H9 (cell line): ENCODE data around the gene C21orf58. TPM values are rescaled to one million over a fixed set of nuclear protein-coding genes. Genes with fewer than 3 reads are reported as not detected.

ENCODE experiments used
- DNase-seq: peaks from one replicate; pipeline ENCODE4 v3.0.0-alpha.2; 2017
- H2AFZ ChIP-seq: one replicate; pipeline ENCODE4 v1.6.1; 2013; ENCODE audit warnings: mild to moderate bottlenecking, low read length, control low read depth, moderate library complexity
- H2AK5ac ChIP-seq: 2 replicates; pipeline ENCODE4 v1.6.1; 2013; ENCODE audit warnings: low read length, control low read depth, mixed read lengths; ENCODE audit not compliant: insufficient read length
- H2BK120ac ChIP-seq: one replicate; pipeline ENCODE4 v1.6.1; 2013; ENCODE audit warnings: low read depth, mild to moderate bottlenecking, low read length, control low read depth, inconsistent platforms; ENCODE audit not compliant: poor library complexity, severe bottlenecking
- H2BK12ac ChIP-seq: 2 replicates; pipeline ENCODE4 v1.6.1; 2013; ENCODE audit warnings: low read length, control low read depth, mixed read lengths, low read depth; ENCODE audit not compliant: insufficient read length
- H2BK15ac ChIP-seq: 2 replicates; pipeline ENCODE4 v1.6.1; 2013; ENCODE audit warnings: low read depth, low read length, control low read depth
- H2BK20ac ChIP-seq: one replicate; pipeline ENCODE4 v1.6.1; 2013; ENCODE audit warnings: low read depth, mild to moderate bottlenecking, low read length, control low read depth, inconsistent platforms; ENCODE audit not compliant: poor library complexity, severe bottlenecking
- H2BK5ac ChIP-seq: 2 replicates; pipeline ENCODE4 v1.6.1; 2013; ENCODE audit warnings: low read length, control low read depth, mixed read lengths; ENCODE audit not compliant: insufficient read length
- H3K14ac ChIP-seq: 2 replicates; pipeline ENCODE4 v1.6.1; 2013; ENCODE audit warnings: low read length, control low read depth; ENCODE audit not compliant: insufficient read depth
- H3K18ac ChIP-seq: 2 replicates; pipeline ENCODE4 v1.6.1; 2013; ENCODE audit warnings: low read depth, mild to moderate bottlenecking, mixed read lengths, low read length, control low read depth; ENCODE audit not compliant: insufficient read length
- H3K23ac ChIP-seq: 2 replicates; pipeline ENCODE4 v1.6.1; 2013; ENCODE audit warnings: low read length, control low read depth, mixed read lengths, low read depth; ENCODE audit not compliant: insufficient read length
- H3K23me2 ChIP-seq: 2 replicates; pipeline ENCODE4 v1.6.1; 2013; ENCODE audit warnings: low read depth, mild to moderate bottlenecking, mixed read lengths, low read length, control low read depth; ENCODE audit not compliant: insufficient read length, poor library complexity, severe bottlenecking
- H3K27ac ChIP-seq: 2 replicates; pipeline ENCODE4 v1.5.1; 2013; ENCODE audit warnings: low read length, control low read depth, mixed read lengths, low read depth; ENCODE audit not compliant: insufficient read length
- H3K27me3 ChIP-seq: 2 replicates; pipeline ENCODE4 v1.6.1; 2013; ENCODE audit warnings: low read length, control low read depth, inconsistent platforms; ENCODE audit not compliant: insufficient read depth
- H3K4ac ChIP-seq: 2 replicates; pipeline ENCODE4 v1.6.1; 2013; ENCODE audit warnings: low read depth, mild to moderate bottlenecking, control low read depth, inconsistent platforms, low read length, moderate library complexity
- H3K4me1 ChIP-seq: 2 replicates; pipeline ENCODE4 v1.6.1; 2013; ENCODE audit warnings: low read length, control low read depth, inconsistent platforms; ENCODE audit not compliant: insufficient read depth
- H3K4me2 ChIP-seq: 2 replicates; pipeline ENCODE4 v1.6.1; 2013; ENCODE audit warnings: low read length, control low read depth, mixed read lengths; ENCODE audit not compliant: insufficient read length, insufficient read depth
- H3K56ac ChIP-seq: 2 replicates; pipeline ENCODE4 v1.6.1; 2013; ENCODE audit warnings: low read depth, mild to moderate bottlenecking, mixed read lengths, low read length, control low read depth; ENCODE audit not compliant: insufficient read length
- H3K79me1 ChIP-seq: 2 replicates; pipeline ENCODE4 v1.6.1; 2013; ENCODE audit warnings: low read depth, mild to moderate bottlenecking, moderate library complexity, low read length, control low read depth, inconsistent platforms; ENCODE audit not compliant: insufficient read depth, poor library complexity, severe bottlenecking
- H3K79me2 ChIP-seq: 2 replicates; pipeline ENCODE4 v1.6.1; 2013; ENCODE audit warnings: low read length, control low read depth, inconsistent platforms; ENCODE audit not compliant: insufficient read depth
- H3K9ac ChIP-seq: 2 replicates; pipeline ENCODE4 v1.6.1; 2013; ENCODE audit warnings: low read length, control low read depth, mixed read lengths; ENCODE audit not compliant: insufficient read length; ENCODE audit errors: extremely low read depth
- H3K9me3 ChIP-seq: one replicate; pipeline ENCODE4 v1.6.1; 2013; ENCODE audit warnings: low read depth, low read length, inconsistent platforms; ENCODE audit not compliant: control insufficient read depth
- H3T11ph ChIP-seq: one replicate; pipeline ENCODE4 v1.6.1; 2013; ENCODE audit warnings: mild to moderate bottlenecking, low read length, control low read depth, inconsistent platforms
- H4K20me1 ChIP-seq: one replicate; pipeline ENCODE4 v1.6.1; 2013; ENCODE audit not compliant: control insufficient read depth, insufficient read length, insufficient read depth
- H4K5ac ChIP-seq: 2 replicates; pipeline ENCODE4 v1.6.1; 2013; ENCODE audit warnings: low read depth, mild to moderate bottlenecking, mixed read lengths, low read length, control low read depth; ENCODE audit not compliant: insufficient read length
- H4K8ac ChIP-seq: replicated peaks from 2 replicates; pipeline ENCODE4 v1.6.1; 2013; ENCODE audit warnings: low read length, control low read depth, mixed read lengths, low read depth; ENCODE audit not compliant: insufficient read length
- H4K91ac ChIP-seq: 2 replicates; pipeline ENCODE4 v1.6.1; 2013; ENCODE audit warnings: low read depth, mild to moderate bottlenecking, moderate library complexity, mixed read lengths, low read length, control low read depth; ENCODE audit not compliant: insufficient read length
- H3K27ac Mint-ChIP-seq, 3 experiments: 2 replicates in 2 of 3; 3 replicates in 1 of 3; pipeline ENCODE4 v1.8.0; 2020 to 2021; ENCODE audit warnings: mixed read lengths in 3 of 3, mild to moderate bottlenecking in 1 of 3, moderate library complexity in 1 of 3
- H3K27me3 Mint-ChIP-seq: 2 replicates; pipeline ENCODE4 v1.8.0; 2021; ENCODE audit warnings: low read depth, mild to moderate bottlenecking, moderate library complexity, mixed read lengths
- H3K36me3 Mint-ChIP-seq, 3 experiments: 2 replicates in 2 of 3; 3 replicates in 1 of 3; pipeline ENCODE4 v1.8.0; 2020 to 2021; ENCODE audit warnings: low read depth in 3 of 3, mixed read lengths in 3 of 3; ENCODE audit not compliant: insufficient read depth in 1 of 3
- H3K4me1 Mint-ChIP-seq, 2 experiments: 2 replicates each; pipeline ENCODE4 v1.8.0; 2020; ENCODE audit warnings: mixed read lengths in 2 of 2
- H3K4me3 Mint-ChIP-seq, 2 experiments: 2 replicates in 1 of 2; 3 replicates in 1 of 2; pipeline ENCODE4 v1.8.0; 2020 to 2021; ENCODE audit warnings: mild to moderate bottlenecking in 2 of 2, mixed read lengths in 2 of 2, moderate library complexity in 1 of 2
- H3K9me3 Mint-ChIP-seq, 2 experiments: 2 replicates in 1 of 2; 3 replicates in 1 of 2; pipeline ENCODE4 v1.8.0; 2020; ENCODE audit warnings: mild to moderate bottlenecking in 2 of 2, mixed read lengths in 2 of 2, moderate library complexity in 1 of 2
- WGBS: extraction: QIAGEN DNeasy Blood & Tissue Kit; methylation state at CpG from one replicate; pipeline ENCODE4 v1.1.7; 2013; ENCODE audit warnings: missing lambda C conversion rate, low lambda C conversion rate, mixed read lengths; ENCODE audit not compliant: insufficient read length; ENCODE audit errors: extremely low coverage; 5-methylcytosine and 5-hydroxymethylcytosine counted together
- total RNA-seq: library from RNA; stranded (reverse); gene quantifications from 2 replicates; pipeline ENCODE4 v1.2.1, GENCODE V29; 2021
- TF ChIP-seq, protein P1 (sequence below): fragments of 200-600 bp; sonication (generic); conservative IDR thresholded peaks from 3 replicates; pipeline ENCODE4 v1.8.0; 2021; ENCODE audit warnings: antibody characterized with exemption, mild to moderate bottlenecking

The C21orf58 gene
- total RNA-seq, 1 experiment from 2014 or later: 17.2 TPM

DNA sequence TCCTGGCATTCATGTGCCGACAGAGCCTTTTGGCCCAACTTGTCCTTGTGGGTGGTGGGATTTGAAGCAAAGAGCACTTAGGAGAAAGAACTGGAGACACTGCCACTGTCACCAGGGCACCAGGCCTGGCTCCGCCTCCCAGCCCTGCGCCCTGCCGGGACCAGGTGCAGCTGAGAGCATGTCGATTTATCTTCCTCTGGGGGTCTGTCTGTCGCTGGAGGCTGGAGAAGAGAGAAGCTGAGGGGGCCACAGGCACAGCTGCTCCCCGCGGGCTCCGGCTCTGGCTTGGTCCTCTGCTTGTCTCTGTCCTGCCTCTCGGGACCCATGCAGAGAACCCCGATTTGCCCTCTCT lies 28.5 kb upstream of the C21orf58 start:
- H3T11ph ChIP-seq: no peak overlapping the region
- no peak overlapping the region for H3K18ac ChIP-seq
- no peaks in the 10 kb centered on the region for H3K9me3 Mint-ChIP-seq
- no peak overlapping the region for H4K8ac ChIP-seq
- no peak overlapping the region for H2AFZ ChIP-seq
- H3K23ac ChIP-seq: no peak overlapping the region
- H3K14ac ChIP-seq: no peak overlapping the region
- WGBS: no CpG with 5 or more reads among the region's 11 CpGs
- DNase-seq: no peak
- H2BK20ac ChIP-seq: no peak overlapping the region
- no peaks in the 10 kb centered on the region for H3K79me1 ChIP-seq
- H3K36me3 Mint-ChIP-seq: peaks cover 31 to 78% (median 75%) of the 10 kb centered on the region in 3 experiments; a peak in 6 of 7 replicates
- H4K20me1 ChIP-seq: no peaks in the 10 kb centered on the region
- TF ChIP-seq, protein P1, sequence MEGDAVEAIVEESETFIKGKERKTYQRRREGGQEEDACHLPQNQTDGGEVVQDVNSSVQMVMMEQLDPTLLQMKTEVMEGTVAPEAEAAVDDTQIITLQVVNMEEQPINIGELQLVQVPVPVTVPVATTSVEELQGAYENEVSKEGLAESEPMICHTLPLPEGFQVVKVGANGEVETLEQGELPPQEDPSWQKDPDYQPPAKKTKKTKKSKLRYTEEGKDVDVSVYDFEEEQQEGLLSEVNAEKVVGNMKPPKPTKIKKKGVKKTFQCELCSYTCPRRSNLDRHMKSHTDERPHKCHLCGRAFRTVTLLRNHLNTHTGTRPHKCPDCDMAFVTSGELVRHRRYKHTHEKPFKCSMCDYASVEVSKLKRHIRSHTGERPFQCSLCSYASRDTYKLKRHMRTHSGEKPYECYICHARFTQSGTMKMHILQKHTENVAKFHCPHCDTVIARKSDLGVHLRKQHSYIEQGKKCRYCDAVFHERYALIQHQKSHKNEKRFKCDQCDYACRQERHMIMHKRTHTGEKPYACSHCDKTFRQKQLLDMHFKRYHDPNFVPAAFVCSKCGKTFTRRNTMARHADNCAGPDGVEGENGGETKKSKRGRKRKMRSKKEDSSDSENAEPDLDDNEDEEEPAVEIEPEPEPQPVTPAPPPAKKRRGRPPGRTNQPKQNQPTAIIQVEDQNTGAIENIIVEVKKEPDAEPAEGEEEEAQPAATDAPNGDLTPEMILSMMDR: no peak
- H3K4me1 ChIP-seq: no peaks in the 10 kb centered on the region
- no peak overlapping the region for H3K4ac ChIP-seq
- H3K9me3 ChIP-seq: no peaks in the 10 kb centered on the region
- H3K4me1 Mint-ChIP-seq: no peaks in the 10 kb centered on the region
- no peak overlapping the region for H3K56ac ChIP-seq
- H2BK12ac ChIP-seq: no peak overlapping the region
- no peaks in the 10 kb centered on the region for H3K79me2 ChIP-seq
- no peaks in the 10 kb centered on the region for H3K27me3 Mint-ChIP-seq
- H3K27ac ChIP-seq: no peak overlapping the region
- no peak overlapping the region for H3K27ac Mint-ChIP-seq
- H3K23me2 ChIP-seq: no peaks in the 10 kb centered on the region
- H3K4me3 Mint-ChIP-seq: no peak overlapping the region
- H3K4me2 ChIP-seq: no peak overlapping the region
- no peak overlapping the region for H2BK120ac ChIP-seq
- no peak overlapping the region for H3K9ac ChIP-seq
- no peaks in the 10 kb centered on the region for H3K27me3 ChIP-seq
- H2BK15ac ChIP-seq: no peak overlapping the region
- H4K5ac ChIP-seq: no peak overlapping the region
- no peak overlapping the region for H2BK5ac ChIP-seq
- no peak overlapping the region for H2AK5ac ChIP-seq
- H4K91ac ChIP-seq: no peak overlapping the region
